GM18907 (cell line): ENCODE measurements around the gene EPHA4.

Source experiments
- ATAC-seq: cut with Tn5 transposase; IDR thresholded peaks from one replicate; pipeline ENCODE4 v1.9.1; 2021; ENCODE audit warnings: mild to moderate bottlenecking, moderate library complexity; ENCODE audit not compliant: unreplicated experiment

The EPHA4 gene

GRCh38 chr2:221506469-221506868 lies 65.6 kb downstream of the EPHA4 start:
- no peak for ATAC-seq

- ATAC-seq: no peak
These were observed 66.5 kb downstream of the EPHA4 start for GRCh38 chr2:221505605-221506004.

GRCh38 chr2:221504905-221505304 lies 67.2 kb downstream of the EPHA4 start:
- no peak for ATAC-seq

- ATAC-seq: no peak
These were observed 68.1 kb downstream of the EPHA4 start for GRCh38 chr2:221503965-221504364.

- no peak for ATAC-seq
These were observed 69.7 kb downstream of the EPHA4 start for GRCh38 chr2:221502270-221503010.

GRCh38 chr2:221501883-221502269 lies 70.2 kb downstream of the EPHA4 start:
- ATAC-seq: no peak

GRCh38 chr2:221501210-221501882 lies 70.8 kb downstream of the EPHA4 start:
- no peak for ATAC-seq

GRCh38 chr2:221500501-221501209 lies 71.4 kb downstream of the EPHA4 start:
- no peak for ATAC-seq

GRCh38 chr2:221495731-221496130 lies 76.4 kb downstream of the EPHA4 start:
- ATAC-seq: no peak

- ATAC-seq: no peak
These were observed 77.5 kb downstream of the EPHA4 start for GRCh38 chr2:221494556-221494955.

GRCh38 chr2:221493391-221493790 lies 78.7 kb downstream of the EPHA4 start:
- no peak for ATAC-seq

- ATAC-seq: no peak
These were observed 79.5 kb downstream of the EPHA4 start for GRCh38 chr2:221492636-221493035.

- ATAC-seq: no peak
These were observed 81.5 kb downstream of the EPHA4 start for GRCh38 chr2:221490506-221491060.

GRCh38 chr2:221488136-221488807 lies 83.8 kb downstream of the EPHA4 start:
- ATAC-seq: no peak

- no peak for ATAC-seq
These were observed 86.0 kb downstream of the EPHA4 start for GRCh38 chr2:221486106-221486505.

GRCh38 chr2:221485503-221485870 lies 86.6 kb downstream of the EPHA4 start:
- ATAC-seq: no peak

- no peak for ATAC-seq
These were observed 87.2 kb downstream of the EPHA4 start for GRCh38 chr2:221484761-221485502.

- ATAC-seq: no peak
These were observed 89.2 kb downstream of the EPHA4 start for GRCh38 chr2:221482666-221483455.

- no peak for ATAC-seq
These were observed 91.3 kb downstream of the EPHA4 start for GRCh38 chr2:221480821-221481220.

GRCh38 chr2:221480163-221480562 lies 91.9 kb downstream of the EPHA4 start:
- no peak for ATAC-seq
